Activated T-cell treated with anti-CD3 and anti-CD28 coated beads, Interleukin-2, amount 50 U/mL, for 72 hours (primary cell): Measurements from ENCODE around the gene ATP11C. TPM values are rescaled to one million over a fixed set of nuclear protein-coding genes. Genes with fewer than 3 reads are reported as not detected.

Experiments
- ATAC-seq, 2 donors: fragments of 150-1000 bp; cut with Tn5 transposase; replicated peaks in 1 of 2; 2 replicates each; pipeline ENCODE4 v1.10.0; 2021; ENCODE audit warnings: moderate library complexity in 2 of 2, mild to moderate bottlenecking in 1 of 2
- DNase-seq, 2 donors: peaks; one replicate each; pipeline ENCODE4 v3.0.0; 2021 to 2022; ENCODE audit warnings: mixed read lengths in 1 of 2
- H3K27ac Mint-ChIP-seq: one replicate; pipeline ENCODE4 v1.8.0; 2022; ENCODE audit warnings: mild to moderate bottlenecking, moderate library complexity, mixed read lengths
- H3K27me3 Mint-ChIP-seq: one replicate; pipeline ENCODE4 v1.8.0; 2022; ENCODE audit warnings: low read depth, mixed read lengths
- H3K36me3 Mint-ChIP-seq, 2 donors: one replicate each; pipeline ENCODE4 v1.8.0; 2022; ENCODE audit warnings: mixed read lengths in 2 of 2, mild to moderate bottlenecking in 1 of 2; ENCODE audit not compliant: insufficient read depth in 2 of 2
- H3K4me1 Mint-ChIP-seq: one replicate; pipeline ENCODE4 v1.8.0; 2022; ENCODE audit warnings: low read depth, mixed read lengths
- H3K4me3 Mint-ChIP-seq, 2 donors: one replicate each; pipeline ENCODE4 v1.8.0; 2022; ENCODE audit warnings: mild to moderate bottlenecking in 2 of 2, mixed read lengths in 2 of 2, moderate library complexity in 2 of 2
- H3K9me3 Mint-ChIP-seq, 2 donors: one replicate each; pipeline ENCODE4 v1.8.0; 2022; ENCODE audit warnings: mixed read lengths in 2 of 2
- total RNA-seq, 2 donors: library from RNA; stranded (reverse); gene quantifications; one replicate each; pipeline ENCODE4 v1.2.3, GENCODE V29; 2022

ATP11C gene
- total RNA-seq, 2 donors from 2014 or later, result 15.6 to 19.1 TPM

DNA sequence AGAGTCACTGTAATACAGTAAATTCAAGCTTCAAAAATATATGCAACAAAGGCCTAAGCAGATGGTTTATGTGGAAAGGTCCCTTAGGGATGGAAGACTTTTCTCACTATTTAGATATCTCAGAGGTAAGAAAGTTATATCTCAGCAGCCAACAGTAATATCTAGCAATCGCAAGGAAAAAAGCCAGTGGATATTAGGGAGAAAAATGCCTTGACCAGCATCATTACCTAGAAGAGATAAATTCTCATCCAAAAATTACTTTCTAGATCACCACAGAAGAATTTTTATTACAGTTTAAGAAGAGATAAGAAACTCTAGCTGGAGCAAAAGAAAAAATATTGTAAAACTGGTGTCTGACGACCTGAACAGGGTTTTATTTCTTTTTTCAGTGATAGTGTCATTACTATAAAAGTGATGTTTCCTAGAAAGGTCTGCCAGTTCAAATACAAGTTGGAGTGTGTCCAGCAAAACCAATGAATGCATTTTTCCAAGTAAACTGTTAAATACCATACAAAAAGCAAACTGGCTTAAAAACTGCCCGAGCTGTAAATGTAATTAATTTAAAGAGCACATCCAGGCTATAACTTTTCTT lies 100.0 kb downstream of the ATP11C start:
- no peak overlapping the region for H3K4me3 Mint-ChIP-seq
- peaks cover 21% of the 10 kb centered on the region for H3K4me1 Mint-ChIP-seq
- H3K27ac Mint-ChIP-seq, result no peak overlapping the region
- ATAC-seq, result no peak
- no peaks in the 10 kb centered on the region for H3K36me3 Mint-ChIP-seq
- no peaks in the 10 kb centered on the region for H3K9me3 Mint-ChIP-seq
- DNase-seq, result no peak
- no peaks in the 10 kb centered on the region for H3K27me3 Mint-ChIP-seq

- Mint-ChIP-seq H3K9me3 (no peaks in the 10 kb centered on the region), H3K27me3 (no peaks in the 10 kb centered on the region), H3K27ac (no peak overlapping the region), H3K4me3 (peak overlapping the region; percentile 0 to 49), H3K36me3 (no peaks in the 10 kb centered on the region), H3K4me1 (peaks cover 21% of the 10 kb centered on the region)
- no peak for DNase-seq
- no peak for ATAC-seq
Observed at GRCh38 chrX:139831675-139832456, 101.0 kb downstream of the ATP11C start.

- H3K27me3 Mint-ChIP-seq, result no peaks in the 10 kb centered on the region
- no peaks in the 10 kb centered on the region for H3K36me3 Mint-ChIP-seq
- no peak overlapping the region for H3K4me3 Mint-ChIP-seq
- peaks cover 21% of the 10 kb centered on the region for H3K4me1 Mint-ChIP-seq
- no peak for DNase-seq
- H3K9me3 Mint-ChIP-seq, result no peaks in the 10 kb centered on the region
- H3K27ac Mint-ChIP-seq, result peak overlapping the region; percentile 15
- no peak for ATAC-seq
Observed at GRCh38 chrX:139831017-139831416, 101.8 kb downstream of the ATP11C start.

DNA sequence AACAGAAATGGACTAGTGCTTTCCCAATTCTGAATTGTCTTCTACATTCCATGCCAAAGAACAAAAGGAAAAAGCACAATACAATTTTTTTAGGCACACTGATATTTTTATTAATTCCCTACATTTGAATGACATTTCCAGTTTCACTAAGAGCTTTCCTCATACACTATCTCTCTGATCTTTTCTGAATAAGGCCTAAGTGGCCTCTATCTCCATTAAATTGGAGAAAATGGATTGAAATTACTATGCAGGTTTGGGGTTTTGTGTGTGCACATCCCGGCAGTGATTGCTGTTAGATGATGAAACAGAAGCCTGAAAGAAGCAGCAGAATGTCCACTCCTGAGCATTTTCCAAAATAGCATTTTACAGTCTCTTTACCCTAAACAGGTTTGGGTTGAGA lies 104.0 kb downstream of the ATP11C start:
- Mint-ChIP-seq H3K36me3 (no peaks in the 10 kb centered on the region), H3K4me1 (peaks cover 21% of the 10 kb centered on the region), H3K4me3 (no peak overlapping the region), H3K27me3 (no peaks in the 10 kb centered on the region), H3K9me3 (no peaks in the 10 kb centered on the region), H3K27ac (no peak overlapping the region)
- no peak for ATAC-seq
- no peak for DNase-seq

DNA sequence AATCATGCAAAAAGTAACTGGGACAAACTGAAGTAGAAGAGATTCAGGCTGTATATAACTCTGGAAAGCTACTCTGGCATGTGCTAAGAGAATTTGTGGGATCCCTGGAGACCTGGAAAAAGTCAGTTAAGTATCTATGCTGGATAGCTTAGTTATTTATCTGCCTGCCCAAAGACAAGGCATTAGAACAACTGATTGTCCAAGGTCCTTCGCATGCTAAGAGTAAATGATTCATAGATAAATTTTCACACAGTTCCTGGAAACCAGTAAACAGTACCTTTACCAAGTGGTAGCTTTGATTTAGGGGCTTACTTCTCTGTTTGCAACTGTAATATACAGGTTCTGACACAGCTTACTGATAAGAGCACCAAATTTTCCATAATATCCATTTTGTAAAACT lies 104.8 kb downstream of the ATP11C start:
- no peaks in the 10 kb centered on the region for H3K27me3 Mint-ChIP-seq
- H3K4me3 Mint-ChIP-seq, result no peak overlapping the region
- ATAC-seq, result no peak
- H3K27ac Mint-ChIP-seq, result no peak overlapping the region
- no peaks in the 10 kb centered on the region for H3K9me3 Mint-ChIP-seq
- H3K36me3 Mint-ChIP-seq, result no peaks in the 10 kb centered on the region
- no peak for DNase-seq
- H3K4me1 Mint-ChIP-seq, result peaks cover 21% of the 10 kb centered on the region

GRCh38 chrX:139826065-139827044 lies 106.5 kb downstream of the ATP11C start:
- no peak for DNase-seq
- H3K4me1 Mint-ChIP-seq, result peaks cover 5% of the 10 kb centered on the region
- H3K27ac Mint-ChIP-seq, result no peak overlapping the region
- H3K36me3 Mint-ChIP-seq, result no peaks in the 10 kb centered on the region
- no peaks in the 10 kb centered on the region for H3K9me3 Mint-ChIP-seq
- no peak for ATAC-seq
- H3K4me3 Mint-ChIP-seq, result no peak overlapping the region
- H3K27me3 Mint-ChIP-seq, result no peaks in the 10 kb centered on the region

GRCh38 chrX:139825618-139826017 lies 107.2 kb downstream of the ATP11C start:
- Mint-ChIP-seq H3K4me3 (no peak overlapping the region), H3K4me1 (no peaks in the 10 kb centered on the region)

DNA sequence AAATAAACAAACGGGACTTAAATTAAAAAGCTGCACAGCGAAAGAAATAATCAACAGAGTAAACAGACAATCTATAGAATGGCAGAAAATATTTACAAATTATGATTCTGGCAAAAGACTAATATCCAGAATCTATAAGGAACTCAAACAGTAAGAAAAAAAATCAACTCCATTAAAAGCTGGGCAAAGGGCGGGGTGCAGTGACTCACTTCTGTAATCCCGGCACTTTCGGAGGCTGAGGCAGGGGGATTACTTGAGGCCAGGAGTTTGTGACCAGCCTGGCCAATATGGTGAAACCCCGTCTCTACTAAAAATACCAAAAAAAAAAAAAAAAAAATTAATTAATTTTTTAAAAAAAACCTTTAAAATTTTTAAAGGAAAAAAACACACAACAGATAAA lies 109.0 kb downstream of the ATP11C start:
- DNase-seq (no peak), ATAC-seq (no peak)
- H3K4me3 Mint-ChIP-seq, result no peak overlapping the region
- H3K27ac Mint-ChIP-seq, result no peak overlapping the region
- no peaks in the 10 kb centered on the region for H3K27me3 Mint-ChIP-seq
- no peaks in the 10 kb centered on the region for H3K36me3 Mint-ChIP-seq
- H3K9me3 Mint-ChIP-seq, result no peaks in the 10 kb centered on the region
- no peaks in the 10 kb centered on the region for H3K4me1 Mint-ChIP-seq

More at GRCh38 chrX:139825618-139826017, 107.2 kb downstream of the ATP11C start:
- no peak overlapping the region for H3K27ac Mint-ChIP-seq
- ATAC-seq, result no peak
- DNase-seq, result no peak
- H3K36me3 Mint-ChIP-seq, result no peaks in the 10 kb centered on the region
- H3K9me3 Mint-ChIP-seq, result no peaks in the 10 kb centered on the region
- no peaks in the 10 kb centered on the region for H3K27me3 Mint-ChIP-seq

DNA sequence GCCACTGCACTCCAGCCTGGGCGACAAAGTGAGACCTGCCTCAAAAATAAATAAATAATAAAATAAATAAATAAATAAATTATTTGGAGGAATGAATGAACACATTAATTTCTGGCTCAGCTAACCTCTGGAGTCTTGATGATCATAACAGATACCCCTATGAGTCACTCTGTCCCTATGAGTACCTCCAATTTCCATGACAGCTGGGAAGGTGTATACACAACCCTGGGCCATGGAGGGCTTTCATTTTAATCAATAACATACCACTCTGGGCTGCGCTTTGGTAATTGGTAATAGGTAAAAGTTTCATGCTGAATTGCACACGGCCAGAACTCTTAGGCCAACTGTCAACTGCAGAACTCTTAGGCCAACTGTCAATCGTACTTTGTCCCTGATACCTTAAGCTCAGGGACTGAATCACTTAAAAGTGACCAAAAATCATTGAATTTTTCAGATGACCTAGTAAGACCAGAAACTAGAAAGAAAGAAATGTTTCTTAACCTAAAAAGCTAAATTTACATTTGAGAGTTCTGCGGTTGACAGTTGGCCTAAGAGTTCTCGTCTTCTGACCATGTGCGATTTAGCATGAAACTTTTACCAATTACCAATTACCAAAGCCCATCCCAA lies 112.4 kb downstream of the ATP11C start:
- H3K9me3 Mint-ChIP-seq, result no peaks in the 10 kb centered on the region
- no peak overlapping the region for H3K27ac Mint-ChIP-seq
- ATAC-seq (no peak), DNase-seq (no peak)
- no peak overlapping the region for H3K4me3 Mint-ChIP-seq
- H3K4me1 Mint-ChIP-seq, result peaks cover 31% of the 10 kb centered on the region
- H3K27me3 Mint-ChIP-seq, result peaks cover 10% of the 10 kb centered on the region
- H3K36me3 Mint-ChIP-seq, result peaks cover 2% of the 10 kb centered on the region in 2 donors

- H3K36me3 Mint-ChIP-seq, result peaks cover 4% of the 10 kb centered on the region in 2 donors
- H3K4me1 Mint-ChIP-seq, result peaks cover 36% of the 10 kb centered on the region
- H3K27ac Mint-ChIP-seq, result no peak overlapping the region
- no peak overlapping the region for H3K4me3 Mint-ChIP-seq
- DNase-seq (no peak), ATAC-seq (no peak)
- H3K9me3 Mint-ChIP-seq, result no peaks in the 10 kb centered on the region
- H3K27me3 Mint-ChIP-seq, result peaks cover 10% of the 10 kb centered on the region
Observed at GRCh38 chrX:139816204-139816603, 116.6 kb downstream of the ATP11C start.

- no peaks in the 10 kb centered on the region for H3K9me3 Mint-ChIP-seq
Observed at GRCh38 chrX:139815771-139816170, 117.1 kb downstream of the ATP11C start.

DNA sequence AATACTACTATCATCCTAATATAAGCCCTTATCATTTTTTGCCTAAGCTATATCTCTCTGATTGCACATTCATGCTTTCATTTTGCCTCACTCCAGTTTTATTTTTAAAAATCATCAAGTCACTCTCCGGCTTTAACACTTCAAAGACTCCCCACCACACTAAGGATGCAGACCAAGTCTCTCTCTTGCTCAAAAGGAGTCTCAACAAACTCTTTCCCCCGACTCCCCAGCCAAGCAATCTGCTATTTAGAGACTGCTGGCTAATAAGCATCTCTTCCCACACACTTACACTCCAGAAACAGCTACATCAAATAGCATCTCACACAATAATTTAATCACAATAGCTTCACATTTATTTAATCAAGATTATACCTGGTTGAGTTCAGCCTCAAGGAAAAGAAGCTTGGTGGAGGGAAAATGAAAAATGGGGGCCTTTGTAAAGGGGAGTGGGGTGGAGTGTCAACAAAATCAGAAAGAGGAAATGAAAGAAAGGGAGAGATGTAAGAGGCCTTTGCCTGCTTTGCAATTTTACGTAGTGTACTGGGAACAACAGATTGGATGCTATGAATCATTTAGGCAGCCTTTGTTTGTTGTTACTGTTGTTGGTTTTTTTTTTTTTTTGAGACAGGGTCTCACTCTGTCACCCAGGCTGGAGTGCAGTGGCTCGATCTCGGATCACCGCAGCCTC lies 120.8 kb downstream of the ATP11C start:
- peaks cover 3 to 13% of the 10 kb centered on the region in 2 donors for H3K36me3 Mint-ChIP-seq
- DNase-seq (no peak), ATAC-seq (no peak)
- no peaks in the 10 kb centered on the region for H3K9me3 Mint-ChIP-seq
- no peak overlapping the region for H3K27ac Mint-ChIP-seq
- no peak overlapping the region for H3K4me3 Mint-ChIP-seq
- peaks cover under 1% of the 10 kb centered on the region for H3K27me3 Mint-ChIP-seq
- peaks cover 21% of the 10 kb centered on the region for H3K4me1 Mint-ChIP-seq

More at GRCh38 chrX:139815771-139816170, 117.1 kb downstream of the ATP11C start:
- ATAC-seq, result no peak
- no peak overlapping the region for H3K4me3 Mint-ChIP-seq
- no peak for DNase-seq
- H3K4me1 Mint-ChIP-seq, result peaks cover 36% of the 10 kb centered on the region
- H3K36me3 Mint-ChIP-seq, result peaks cover 4% of the 10 kb centered on the region in 2 donors
- peak overlapping the region; percentile 57 for H3K27ac Mint-ChIP-seq
- peaks cover 10% of the 10 kb centered on the region for H3K27me3 Mint-ChIP-seq
